Measurements from ENCODE around the gene IRS2. TPM values are rescaled to one million over a fixed set of nuclear protein-coding genes. Genes with fewer than 3 reads are reported as not detected.

The IRS2 gene
- total RNA-seq, 1 donor from 2014 or later = 11.8 TPM

GRCh38 chr13:109809216-109809932, 23.0 kb upstream of the IRS2 start:
- peaks cover 1% of the 10 kb centered on the region for H3K4me1 Mint-ChIP-seq
- H3K27me3 Mint-ChIP-seq (ENCODE audit: low read depth) = peaks cover 42% of the 10 kb centered on the region
- H3K4me3 Mint-ChIP-seq = no peak overlapping the region
- DNase-seq (ENCODE audit: low spot score in 2 of 2, unreplicated experiment in 2 of 2) = no peak
- H3K36me3 Mint-ChIP-seq = no peaks in the 10 kb centered on the region
- H3K9me3 Mint-ChIP-seq = no peaks in the 10 kb centered on the region
- no peak overlapping the region for H3K27ac Mint-ChIP-seq
- no peak for TF ChIP-seq CTCF (IDR thresholded peaks at IDR 0.05; ENCODE audit: unreplicated experiment)

- no peak overlapping the region for H3K27ac Mint-ChIP-seq
- peaks cover 47% of the 10 kb centered on the region for H3K27me3 Mint-ChIP-seq (ENCODE audit: low read depth)
- DNase-seq (ENCODE audit: low spot score in 2 of 2, unreplicated experiment in 2 of 2) = no peak
- TF ChIP-seq CTCF (IDR thresholded peaks at IDR 0.05; ENCODE audit: unreplicated experiment) = no peak
- no peaks in the 10 kb centered on the region for H3K9me3 Mint-ChIP-seq
- H3K4me1 Mint-ChIP-seq = peaks cover 1% of the 10 kb centered on the region
- H3K4me3 Mint-ChIP-seq = no peak overlapping the region
- no peaks in the 10 kb centered on the region for H3K36me3 Mint-ChIP-seq
Measured at GRCh38 chr13:109807345-109807744, 21.0 kb upstream of the IRS2 start.

DNA sequence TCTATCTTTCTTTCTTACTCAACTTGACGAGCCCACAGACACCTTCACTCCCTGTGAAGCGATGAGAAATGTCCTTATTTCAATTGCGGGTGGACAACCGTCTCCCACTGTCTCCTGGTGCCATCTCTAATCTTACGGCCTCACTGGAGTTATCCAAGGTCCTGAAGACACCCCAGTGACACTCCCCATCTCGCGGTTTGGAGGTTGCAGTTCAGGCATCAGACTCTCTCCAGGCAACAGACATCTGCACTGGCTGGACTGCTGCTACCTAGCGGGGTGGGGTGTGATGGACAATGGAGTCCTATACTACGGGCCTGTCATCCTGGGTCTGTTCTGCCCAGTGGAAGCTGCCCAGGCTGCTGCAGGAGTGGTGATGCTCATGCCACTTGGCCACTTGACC, 18.3 kb upstream of the IRS2 start:
- Mint-ChIP-seq H3K4me1 (peaks cover 1% of the 10 kb centered on the region), H3K27me3 (ENCODE audit: low read depth) (peaks cover 35% of the 10 kb centered on the region), H3K27ac (no peak overlapping the region), H3K9me3 (no peaks in the 10 kb centered on the region), H3K36me3 (no peaks in the 10 kb centered on the region), H3K4me3 (no peak overlapping the region)
- TF ChIP-seq CTCF (IDR thresholded peaks at IDR 0.05; ENCODE audit: unreplicated experiment) = no peak
- DNase-seq (ENCODE audit: low spot score in 2 of 2, unreplicated experiment in 2 of 2) = no peak

DNA sequence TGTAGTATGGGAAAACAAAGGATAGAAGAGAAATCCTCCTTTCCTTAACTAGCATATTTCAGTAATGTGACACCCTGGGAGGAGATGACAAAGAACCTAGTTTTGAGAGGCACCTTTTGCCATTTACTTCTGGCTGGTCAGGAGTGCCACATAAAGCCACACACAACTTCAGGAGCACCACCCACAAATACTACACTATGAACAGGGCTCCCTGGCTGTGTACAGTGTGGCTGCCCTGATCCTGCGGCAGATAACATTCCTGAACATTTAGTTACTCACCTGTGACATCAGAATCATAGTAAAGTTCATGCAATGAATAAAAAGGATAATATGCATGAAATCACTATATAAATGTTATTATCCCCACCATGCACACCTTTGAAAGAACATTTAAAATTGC, 17.4 kb upstream of the IRS2 start:
- no peak for TF ChIP-seq CTCF (IDR thresholded peaks at IDR 0.05; ENCODE audit: unreplicated experiment)
- Mint-ChIP-seq H3K27me3 (ENCODE audit: low read depth) (peaks cover 28% of the 10 kb centered on the region), H3K4me3 (no peak overlapping the region), H3K4me1 (peaks cover 1% of the 10 kb centered on the region), H3K9me3 (no peaks in the 10 kb centered on the region), H3K27ac (no peak overlapping the region), H3K36me3 (no peaks in the 10 kb centered on the region)
- DNase-seq (ENCODE audit: low spot score in 2 of 2, unreplicated experiment in 2 of 2) = no peak

DNA sequence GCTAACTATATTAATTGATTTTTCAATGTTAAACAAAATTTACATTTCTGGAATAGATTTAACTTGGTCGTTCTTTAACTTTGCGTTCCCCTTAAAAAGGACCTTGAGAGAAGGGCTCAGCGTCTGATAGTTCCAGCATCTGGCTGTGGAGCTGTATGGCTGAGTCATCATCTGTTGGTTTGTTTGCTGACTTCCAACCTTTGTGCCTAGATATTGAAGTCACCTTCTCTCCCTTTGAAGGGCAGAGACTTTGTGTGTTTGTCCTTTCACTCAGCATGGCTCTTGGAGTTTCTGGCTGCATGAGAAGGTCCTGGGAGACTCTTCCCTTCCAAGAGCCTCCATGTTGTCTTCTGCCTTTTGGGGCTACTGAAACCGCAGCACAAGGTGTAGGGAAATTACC, 16.6 kb upstream of the IRS2 start:
- Mint-ChIP-seq H3K27ac (no peak overlapping the region), H3K9me3 (no peaks in the 10 kb centered on the region), H3K4me1 (peaks cover 1% of the 10 kb centered on the region), H3K36me3 (no peaks in the 10 kb centered on the region), H3K27me3 (ENCODE audit: low read depth) (peaks cover 29% of the 10 kb centered on the region), H3K4me3 (no peak overlapping the region)
- no peak for TF ChIP-seq CTCF (IDR thresholded peaks at IDR 0.05; ENCODE audit: unreplicated experiment)
- no peak for DNase-seq (ENCODE audit: low spot score in 2 of 2, unreplicated experiment in 2 of 2)
